ENCODE data around the gene KLK5. TPM values are rescaled to one million over a fixed set of nuclear protein-coding genes. Genes with fewer than 3 reads are reported as not detected.
"Not testable (repeated sequence)": the region's sequence is repeated elsewhere in the genome, so short reads cannot be mapped to it uniquely, and the experiment has no call there.

Gene KLK5
- polyA plus RNA-seq, 1 donor from 2014 or later = not detected

DNA sequence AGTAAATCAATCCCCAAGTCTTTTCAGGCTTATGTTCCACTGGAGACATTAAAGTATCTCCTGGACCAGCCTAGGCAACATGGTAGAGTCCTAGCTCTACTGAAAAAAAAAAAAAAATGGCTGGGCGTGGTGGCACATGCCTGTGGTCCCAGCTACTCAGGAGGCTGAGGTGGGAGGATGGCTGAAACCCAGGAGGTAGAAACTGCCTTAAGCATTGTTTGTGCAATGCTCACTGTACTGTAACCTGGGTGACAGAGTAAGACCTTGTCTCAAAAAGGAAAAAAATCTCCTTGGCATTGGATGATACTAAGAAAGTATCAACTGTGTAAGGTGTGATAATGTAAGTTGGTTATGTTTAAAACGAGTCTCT, 39.8 kb upstream of the KLK5 start:
- Histone ChIP-seq H3K9me2 (ENCODE audit: insufficient read depth, low read length) (no peaks in the 10 kb centered on the region), H3K27ac (ENCODE audit: low read length) (no peak overlapping the region), H3K36me3 (ENCODE audit: insufficient read depth, low read length) (no peaks in the 10 kb centered on the region), H3K79me2 (replicated peaks; ENCODE audit: insufficient read depth, low read length) (no peaks in the 10 kb centered on the region), H3K27me3 (ENCODE audit: insufficient read depth, low read depth, low read length) (no peaks in the 10 kb centered on the region), H3K4me2 (ENCODE audit: low read length) (no peak overlapping the region), H3F3A (ENCODE audit: insufficient read depth, low read length, poor library complexity, severe bottlenecking) (no peaks in the 10 kb centered on the region), H2AFZ (ENCODE audit: low read depth, low read length) (no peak overlapping the region), H3K4me3 (ENCODE audit: low read length) (no peak overlapping the region), H3K9ac (ENCODE audit: low read length) (no peak overlapping the region), H3K9me3 (ENCODE audit: low read length) (no peaks in the 10 kb centered on the region), H4K20me1 (ENCODE audit: insufficient read depth) (no peaks in the 10 kb centered on the region)
- TF ChIP-seq POLR2AphosphoS5 (IDR thresholded peaks at IDR 0.05) (no peak), RAD21 (conservative IDR thresholded peaks at IDR 0.05) (no peak), TAF1 (IDR thresholded peaks at IDR 0.05; ENCODE audit: low read depth) (no peak), EZH2 (IDR thresholded peaks at IDR 0.05; ENCODE audit: borderline replicate concordance, insufficient read depth, low read length, poor library complexity, severe bottlenecking) (no peak), MXI1 (conservative IDR thresholded peaks at IDR 0.05; ENCODE audit: poor library complexity, severe bottlenecking) (no peak), SMC3 (conservative IDR thresholded peaks at IDR 0.05; ENCODE audit: poor library complexity) (no peak), EP300 (conservative IDR thresholded peaks at IDR 0.05; ENCODE audit: poor library complexity, severe bottlenecking) (no peak)
- TF ChIP-seq, protein P1, sequence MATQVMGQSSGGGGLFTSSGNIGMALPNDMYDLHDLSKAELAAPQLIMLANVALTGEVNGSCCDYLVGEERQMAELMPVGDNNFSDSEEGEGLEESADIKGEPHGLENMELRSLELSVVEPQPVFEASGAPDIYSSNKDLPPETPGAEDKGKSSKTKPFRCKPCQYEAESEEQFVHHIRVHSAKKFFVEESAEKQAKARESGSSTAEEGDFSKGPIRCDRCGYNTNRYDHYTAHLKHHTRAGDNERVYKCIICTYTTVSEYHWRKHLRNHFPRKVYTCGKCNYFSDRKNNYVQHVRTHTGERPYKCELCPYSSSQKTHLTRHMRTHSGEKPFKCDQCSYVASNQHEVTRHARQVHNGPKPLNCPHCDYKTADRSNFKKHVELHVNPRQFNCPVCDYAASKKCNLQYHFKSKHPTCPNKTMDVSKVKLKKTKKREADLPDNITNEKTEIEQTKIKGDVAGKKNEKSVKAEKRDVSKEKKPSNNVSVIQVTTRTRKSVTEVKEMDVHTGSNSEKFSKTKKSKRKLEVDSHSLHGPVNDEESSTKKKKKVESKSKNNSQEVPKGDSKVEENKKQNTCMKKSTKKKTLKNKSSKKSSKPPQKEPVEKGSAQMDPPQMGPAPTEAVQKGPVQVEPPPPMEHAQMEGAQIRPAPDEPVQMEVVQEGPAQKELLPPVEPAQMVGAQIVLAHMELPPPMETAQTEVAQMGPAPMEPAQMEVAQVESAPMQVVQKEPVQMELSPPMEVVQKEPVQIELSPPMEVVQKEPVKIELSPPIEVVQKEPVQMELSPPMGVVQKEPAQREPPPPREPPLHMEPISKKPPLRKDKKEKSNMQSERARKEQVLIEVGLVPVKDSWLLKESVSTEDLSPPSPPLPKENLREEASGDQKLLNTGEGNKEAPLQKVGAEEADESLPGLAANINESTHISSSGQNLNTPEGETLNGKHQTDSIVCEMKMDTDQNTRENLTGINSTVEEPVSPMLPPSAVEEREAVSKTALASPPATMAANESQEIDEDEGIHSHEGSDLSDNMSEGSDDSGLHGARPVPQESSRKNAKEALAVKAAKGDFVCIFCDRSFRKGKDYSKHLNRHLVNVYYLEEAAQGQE (IDR thresholded peaks at IDR 0.05; ENCODE audit: borderline replicate concordance) = no peak
- TF ChIP-seq, protein P2, sequence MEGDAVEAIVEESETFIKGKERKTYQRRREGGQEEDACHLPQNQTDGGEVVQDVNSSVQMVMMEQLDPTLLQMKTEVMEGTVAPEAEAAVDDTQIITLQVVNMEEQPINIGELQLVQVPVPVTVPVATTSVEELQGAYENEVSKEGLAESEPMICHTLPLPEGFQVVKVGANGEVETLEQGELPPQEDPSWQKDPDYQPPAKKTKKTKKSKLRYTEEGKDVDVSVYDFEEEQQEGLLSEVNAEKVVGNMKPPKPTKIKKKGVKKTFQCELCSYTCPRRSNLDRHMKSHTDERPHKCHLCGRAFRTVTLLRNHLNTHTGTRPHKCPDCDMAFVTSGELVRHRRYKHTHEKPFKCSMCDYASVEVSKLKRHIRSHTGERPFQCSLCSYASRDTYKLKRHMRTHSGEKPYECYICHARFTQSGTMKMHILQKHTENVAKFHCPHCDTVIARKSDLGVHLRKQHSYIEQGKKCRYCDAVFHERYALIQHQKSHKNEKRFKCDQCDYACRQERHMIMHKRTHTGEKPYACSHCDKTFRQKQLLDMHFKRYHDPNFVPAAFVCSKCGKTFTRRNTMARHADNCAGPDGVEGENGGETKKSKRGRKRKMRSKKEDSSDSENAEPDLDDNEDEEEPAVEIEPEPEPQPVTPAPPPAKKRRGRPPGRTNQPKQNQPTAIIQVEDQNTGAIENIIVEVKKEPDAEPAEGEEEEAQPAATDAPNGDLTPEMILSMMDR (IDR thresholded peaks at IDR 0.05; ENCODE audit: poor library complexity, severe bottlenecking) = no peak

DNA sequence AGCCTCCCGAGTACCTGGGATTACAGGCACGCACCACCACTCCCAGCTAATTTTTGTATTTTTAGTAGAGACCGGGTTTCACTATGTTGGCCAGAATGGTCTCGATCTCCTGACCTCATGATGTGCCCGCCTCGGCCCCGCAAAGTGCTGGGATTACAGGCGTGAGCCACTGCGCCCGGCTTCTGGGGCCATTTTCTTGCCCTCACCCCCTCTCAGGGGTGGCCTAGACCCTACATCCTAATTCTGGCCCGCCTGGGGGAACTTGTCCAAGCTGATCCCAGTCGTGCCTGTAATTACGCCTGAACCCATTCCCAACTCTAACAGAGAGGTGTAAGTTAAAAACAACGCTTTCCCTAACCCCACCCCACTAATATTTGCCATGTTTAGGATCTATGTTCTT, 31.6 kb upstream of the KLK5 start:
- H3K9ac ChIP-seq (ENCODE audit: low read length); H3F3A ChIP-seq (ENCODE audit: insufficient read depth, low read length, poor library complexity, severe bottlenecking); H3K79me2 ChIP-seq (replicated peaks; ENCODE audit: insufficient read depth, low read length); H3K27me3 ChIP-seq (ENCODE audit: insufficient read depth, low read depth, low read length); H3K9me3 ChIP-seq (ENCODE audit: low read length); H3K9me2 ChIP-seq (ENCODE audit: insufficient read depth, low read length); H4K20me1 ChIP-seq (ENCODE audit: insufficient read depth); H3K4me2 ChIP-seq (ENCODE audit: low read length); H3K36me3 ChIP-seq (ENCODE audit: insufficient read depth, low read length); H2AFZ ChIP-seq (ENCODE audit: low read depth, low read length); H3K27ac ChIP-seq (ENCODE audit: low read length); H3K4me3 ChIP-seq (ENCODE audit: low read length): not testable (repeated sequence)

GRCh38 chr19:50983625-50984292, 30.9 kb upstream of the KLK5 start, which contains the start of gene KLK7:
TSS of gene KLK7 (minus strand) at chr19:50983917. CDS start at chr19:50982399, 1,518 bp downstream.
- Histone ChIP-seq H3K4me2 (ENCODE audit: low read length) (no peak within 1 kb of the TSS), H3K9ac (ENCODE audit: low read length) (no peak within 1 kb of the TSS), H3K27me3 (ENCODE audit: insufficient read depth, low read depth, low read length) (no peaks in the 10 kb centered on the region)

More at GRCh38 chr19:50983625-50984292, 30.9 kb upstream of the KLK5 start, which contains the start of gene KLK7:
- H3K79me2 ChIP-seq (replicated peaks; ENCODE audit: insufficient read depth, low read length) = no peaks in the 10 kb centered on the region
- H3K9me3 ChIP-seq (ENCODE audit: low read length) = no peaks in the 10 kb centered on the region
- no peak within 1 kb of the TSS for H3K4me3 ChIP-seq (ENCODE audit: low read length)
- H2AFZ ChIP-seq (ENCODE audit: low read depth, low read length) = no peak within 1 kb of the TSS
- H3K36me3 ChIP-seq (ENCODE audit: insufficient read depth, low read length) = no peaks in the 10 kb centered on the region
- H4K20me1 ChIP-seq (ENCODE audit: insufficient read depth) = no peaks in the 10 kb centered on the region
- no peak within 1 kb of the TSS for H3K27ac ChIP-seq (ENCODE audit: low read length)
- TF ChIP-seq, protein P2 (IDR thresholded peaks at IDR 0.05; ENCODE audit: poor library complexity, severe bottlenecking) = no peak
- TF ChIP-seq EZH2 (IDR thresholded peaks at IDR 0.05; ENCODE audit: borderline replicate concordance, insufficient read depth, low read length, poor library complexity, severe bottlenecking) (no peak), MXI1 (conservative IDR thresholded peaks at IDR 0.05; ENCODE audit: poor library complexity, severe bottlenecking) (no peak), EP300 (conservative IDR thresholded peaks at IDR 0.05; ENCODE audit: poor library complexity, severe bottlenecking) (no peak)
- TF ChIP-seq, protein P1 (IDR thresholded peaks at IDR 0.05; ENCODE audit: borderline replicate concordance) = no peak
- no peaks in the 10 kb centered on the region for H3F3A ChIP-seq (ENCODE audit: insufficient read depth, low read length, poor library complexity, severe bottlenecking)
- no peaks in the 10 kb centered on the region for H3K9me2 ChIP-seq (ENCODE audit: insufficient read depth, low read length)

Measured in neural cell (in vitro differentiated cells).